SKM-1 (cell line): ENCODE results near the gene SLC41A3.
"Not testable (repeated sequence)": the region's sequence is repeated elsewhere in the genome, so short reads cannot be mapped to it uniquely, and the experiment has no call there.

Experiments
- DNase-seq: peaks from one replicate; lab custom pipeline; 2025; ENCODE audit not compliant: unreplicated experiment; lab: John Stamatoyannopoulos, UW

Gene SLC41A3

DNA sequence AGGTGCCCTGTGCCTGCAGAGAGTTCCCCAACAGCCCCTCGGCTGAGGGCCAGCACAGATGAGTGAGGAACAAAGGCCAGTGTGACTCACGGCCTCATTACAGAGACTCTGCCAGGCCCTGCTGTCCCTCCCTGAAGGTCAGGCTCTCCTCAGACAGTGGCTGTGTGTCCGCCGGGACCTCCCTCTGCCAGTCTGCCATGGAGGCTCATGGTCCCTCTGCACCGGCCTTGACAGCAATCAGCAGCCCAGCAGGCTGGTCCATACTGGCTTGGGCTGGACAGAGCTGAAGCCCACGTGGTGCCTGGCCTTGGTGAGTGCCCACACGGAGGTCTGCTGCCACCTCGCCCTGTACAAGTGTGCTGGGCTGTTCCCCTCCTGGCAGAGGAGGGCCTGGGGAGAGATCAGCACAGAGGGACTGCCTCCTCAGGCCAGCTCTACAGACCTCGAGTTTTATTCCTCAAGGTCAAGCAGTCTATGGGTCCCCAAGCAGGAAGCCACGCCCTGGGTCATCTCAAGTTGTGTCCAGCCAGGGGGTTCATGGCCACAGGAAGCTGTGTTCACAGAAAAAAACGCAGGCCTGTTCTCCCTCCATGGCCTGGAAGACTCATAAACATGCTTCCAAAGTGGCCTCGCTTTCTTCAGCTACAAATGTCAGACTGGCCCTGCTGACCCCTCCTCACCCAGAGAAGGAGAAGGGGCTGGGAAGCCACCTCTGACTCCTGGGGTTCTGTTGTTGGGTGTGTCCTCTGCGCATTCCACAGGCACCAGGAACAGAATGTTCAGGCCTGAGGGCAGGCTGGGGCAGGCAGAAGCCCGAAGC is 27.0 kb downstream of the SLC41A3 start:
- DNase-seq = no peak

DNA sequence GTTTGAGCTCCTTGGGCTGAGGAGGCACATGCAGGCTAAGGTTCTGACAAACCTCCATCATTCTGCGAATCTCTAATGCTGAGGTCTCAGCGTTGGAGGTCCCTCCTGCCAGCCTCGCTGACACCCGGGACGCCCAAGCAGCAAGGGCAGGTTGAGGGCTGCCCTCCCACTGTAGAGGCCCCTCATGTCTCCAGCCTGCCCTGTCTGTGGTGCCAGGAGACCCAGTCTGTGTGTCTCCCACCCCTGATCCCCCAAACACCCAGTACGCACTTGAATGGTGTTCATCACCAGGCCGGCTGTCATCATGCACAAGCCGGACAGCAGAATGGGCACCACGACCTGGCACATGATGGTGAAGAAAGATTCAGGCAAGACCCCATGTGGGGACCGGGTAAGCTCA is 27.8 kb downstream of the SLC41A3 start:
- no peak for DNase-seq

DNA sequence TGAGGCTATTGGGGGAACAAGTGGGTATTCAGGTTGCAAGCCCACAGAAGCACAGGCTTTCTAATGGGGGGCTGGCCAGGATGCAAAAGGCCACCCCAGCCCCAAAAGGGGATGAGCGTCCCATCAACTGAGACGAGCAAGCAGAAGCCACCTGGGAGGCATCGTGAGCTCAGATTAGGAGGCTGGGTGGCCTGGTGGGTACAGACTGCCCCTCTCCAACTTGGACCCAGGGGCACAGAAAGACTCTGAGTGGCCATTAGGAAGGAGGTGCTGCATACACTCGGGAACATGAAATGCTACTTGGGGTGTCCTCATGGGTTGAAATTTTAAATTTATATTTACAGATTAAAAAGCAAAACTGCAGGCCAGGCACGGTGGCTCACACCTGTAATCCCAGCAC is 29.1 kb downstream of the SLC41A3 start:
- no peak for DNase-seq

DNA sequence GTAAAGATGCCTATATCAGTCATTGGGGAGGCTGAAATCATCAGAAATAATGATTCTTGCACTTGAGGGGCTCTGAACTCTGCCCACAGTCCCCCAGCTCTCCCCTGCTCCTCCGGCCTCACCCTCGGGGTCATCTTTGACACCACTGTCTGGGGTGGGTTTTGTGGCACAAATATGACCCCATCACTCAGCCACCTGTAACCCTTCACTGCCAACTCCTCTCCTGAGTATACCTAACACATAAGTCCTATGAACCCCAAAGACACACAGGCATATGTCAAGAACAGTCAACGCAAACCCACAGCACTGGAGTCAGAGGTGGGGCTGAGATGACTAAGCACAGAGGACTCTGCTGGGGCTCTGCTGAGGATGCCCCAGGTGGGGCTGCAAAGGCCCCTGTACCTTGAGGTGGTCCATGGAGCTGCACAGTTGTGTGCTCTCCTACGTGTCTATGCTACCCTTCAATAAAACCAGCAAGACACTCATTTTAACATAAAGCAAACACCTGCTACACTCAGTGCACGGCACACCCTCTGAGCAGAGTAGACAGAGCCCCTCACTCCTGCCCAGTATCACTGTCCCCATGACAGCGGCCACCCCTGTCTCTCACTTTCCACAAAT is 29.9 kb downstream of the SLC41A3 start:
- DNase-seq = no peak

DNA sequence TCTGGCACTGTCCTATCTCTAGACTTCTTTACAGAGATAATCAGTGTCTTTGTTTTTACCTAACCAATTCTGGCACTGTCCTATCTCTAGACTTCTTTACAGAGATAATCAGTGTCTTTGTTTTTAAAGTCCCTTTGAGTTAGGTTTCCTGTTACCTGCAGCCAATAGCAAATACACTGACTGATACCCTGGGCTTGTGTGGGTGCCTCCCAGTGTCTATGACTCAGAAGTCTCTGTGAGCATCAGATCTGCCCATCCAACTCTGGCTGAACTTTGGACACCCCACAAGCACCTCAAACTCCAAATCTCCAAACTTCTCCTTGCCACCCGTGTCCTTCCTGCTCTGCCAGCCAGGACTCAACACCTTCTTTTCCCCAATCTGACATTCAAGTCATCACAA is 30.4 kb downstream of the SLC41A3 start:
- no peak for DNase-seq

DNA sequence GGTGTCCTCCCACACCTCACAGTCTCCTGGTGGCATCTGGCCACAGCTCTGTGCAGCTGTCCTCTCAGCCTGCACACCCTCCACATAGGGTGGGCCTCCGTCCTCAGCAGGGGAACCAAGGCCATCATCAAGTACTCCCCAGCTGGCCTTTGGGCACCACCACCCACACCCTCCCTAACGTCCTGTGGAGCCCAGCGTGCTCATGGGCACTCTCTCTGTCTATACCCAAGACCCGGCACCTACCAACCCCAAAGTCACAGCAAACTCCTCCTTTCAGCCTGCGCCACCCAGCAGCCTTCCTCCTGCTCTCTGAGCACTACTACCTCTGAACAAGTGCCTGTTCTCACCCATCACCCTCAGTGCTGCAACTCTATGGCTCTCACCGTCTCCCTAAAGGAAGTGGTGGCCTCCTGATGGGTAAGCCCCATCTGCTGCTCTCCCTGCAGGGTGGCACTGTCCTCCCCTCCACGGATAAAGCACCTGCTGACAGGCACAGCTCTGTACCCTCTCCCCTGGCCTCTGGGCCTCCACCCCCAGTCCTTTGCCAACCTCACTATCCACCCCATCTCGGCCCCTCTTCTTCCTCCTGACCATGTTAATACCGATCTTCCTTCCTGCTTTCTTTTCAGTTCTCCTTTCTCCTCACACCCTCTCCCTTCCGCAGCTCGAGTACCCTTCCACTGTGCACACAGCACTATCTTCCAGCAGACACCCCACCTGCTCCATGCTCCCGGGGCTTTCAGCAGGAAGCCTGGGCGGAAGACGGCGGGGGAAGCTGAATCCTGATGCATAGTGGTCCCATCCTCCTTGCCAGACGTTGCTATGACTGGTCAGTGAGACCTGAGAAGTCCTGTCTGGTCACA is 31.5 kb downstream of the SLC41A3 start:
- DNase-seq = no peak

DNA sequence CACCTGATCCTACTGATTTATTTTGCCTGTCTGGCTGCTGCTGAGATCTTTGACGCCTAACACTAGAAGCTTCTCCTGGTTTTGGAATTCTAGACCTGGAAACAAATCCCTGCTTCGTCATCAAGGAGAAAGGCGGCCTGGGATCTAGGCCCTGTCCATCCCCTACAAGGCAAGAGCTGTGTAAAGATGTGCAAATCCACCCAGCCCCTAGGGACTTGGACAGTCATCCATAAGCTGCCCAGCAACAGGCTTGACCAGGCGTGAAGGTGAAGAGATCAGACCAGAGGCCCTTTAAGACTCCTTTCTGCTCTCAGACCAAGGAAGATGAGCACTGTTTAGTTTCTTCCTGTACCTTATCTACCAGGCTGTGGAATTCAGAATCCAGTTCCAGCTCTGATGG is 32.2 kb downstream of the SLC41A3 start:
- no peak for DNase-seq

DNA sequence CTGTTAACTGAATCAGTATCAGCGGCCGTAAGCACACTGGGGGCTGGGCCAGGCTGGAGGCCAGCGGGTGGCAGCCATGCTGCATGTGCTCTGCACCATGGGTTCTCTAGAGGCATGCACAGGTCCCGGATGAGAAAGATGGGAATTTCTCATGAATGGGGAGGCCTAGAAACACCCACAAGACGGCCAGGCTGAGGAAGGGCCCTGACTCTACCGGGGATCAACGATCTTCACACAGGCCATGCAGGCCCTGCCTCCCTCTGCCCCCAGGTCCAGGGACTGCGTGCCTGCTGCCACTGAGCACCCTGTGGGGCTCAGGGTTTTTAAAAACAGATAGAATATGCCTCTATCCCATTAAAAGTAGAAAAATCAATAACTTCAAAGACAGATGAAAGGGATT is 32.7 kb downstream of the SLC41A3 start:
- no peak for DNase-seq

DNA sequence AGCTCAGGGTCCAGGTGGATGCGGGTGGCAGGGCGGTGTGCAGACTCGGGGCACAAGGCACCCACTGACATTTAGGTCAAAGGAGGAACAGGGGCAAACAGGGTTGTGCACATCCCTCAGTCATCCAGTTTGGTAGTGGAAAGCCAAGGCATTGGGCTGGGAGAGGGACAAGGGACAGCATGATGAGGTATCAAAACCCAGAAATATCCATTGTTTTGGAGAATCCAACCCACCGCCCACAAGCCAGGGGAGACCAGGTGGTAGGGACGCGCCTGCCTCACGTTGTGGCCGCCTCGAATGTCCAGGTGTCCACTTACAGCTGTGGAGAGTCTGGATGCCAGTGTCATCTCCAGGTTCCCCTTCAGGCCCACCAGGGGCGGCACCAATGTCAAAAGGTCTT is 33.3 kb downstream of the SLC41A3 start:
- DNase-seq = no peak

DNA sequence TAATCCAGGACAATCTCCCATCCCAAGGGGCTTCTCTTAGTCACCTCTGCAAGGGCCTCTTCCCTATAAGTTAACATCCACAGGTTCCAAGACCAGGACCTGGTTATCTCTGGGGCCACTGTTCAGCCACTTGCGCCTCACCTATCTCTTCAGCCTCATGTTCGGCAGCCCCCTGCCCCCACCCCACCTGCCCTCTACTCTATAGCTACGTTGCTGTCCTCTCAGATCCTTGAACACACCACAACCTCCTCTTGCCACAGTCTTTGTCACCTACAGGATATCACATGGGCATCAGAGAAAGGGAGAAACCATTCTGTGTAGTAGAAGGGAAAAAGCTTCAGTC is 33.9 kb downstream of the SLC41A3 start:
- no peak for DNase-seq

DNA sequence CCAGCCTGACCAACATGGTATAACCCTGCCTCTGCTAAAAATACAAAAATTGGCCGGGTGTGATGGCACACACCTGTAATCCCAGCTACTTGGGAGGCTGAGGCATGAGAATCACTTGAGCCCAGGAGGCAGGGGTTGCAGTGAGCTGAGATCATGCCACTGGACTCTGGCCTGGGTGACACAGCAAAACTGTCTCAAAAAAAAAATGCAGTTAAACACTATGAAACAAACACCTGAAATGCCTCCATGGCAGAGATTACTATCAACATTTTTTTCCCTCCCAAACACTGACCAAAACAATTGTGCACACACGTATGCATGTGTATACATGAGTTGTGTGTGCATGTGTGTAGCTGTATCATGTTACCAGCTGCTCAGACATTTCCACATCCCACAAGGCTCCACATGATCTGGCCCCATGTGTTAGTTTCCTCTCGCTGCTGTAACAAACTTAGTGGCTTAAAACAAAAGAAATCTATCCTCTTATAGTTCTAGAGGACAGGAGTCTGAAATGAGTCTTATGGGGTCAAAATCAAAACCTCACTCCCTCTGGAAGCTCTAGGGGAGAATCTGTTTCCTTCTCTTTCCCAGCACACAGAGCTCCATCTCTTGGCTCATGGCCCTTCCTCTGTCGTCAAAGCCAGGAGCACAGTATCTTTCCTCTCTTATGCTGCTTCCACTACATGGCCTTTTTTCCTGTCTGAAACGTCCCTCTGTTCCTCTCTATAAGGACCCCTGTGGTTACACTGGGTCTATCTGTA is 34.5 kb downstream of the SLC41A3 start:
- DNase-seq = no peak

DNA sequence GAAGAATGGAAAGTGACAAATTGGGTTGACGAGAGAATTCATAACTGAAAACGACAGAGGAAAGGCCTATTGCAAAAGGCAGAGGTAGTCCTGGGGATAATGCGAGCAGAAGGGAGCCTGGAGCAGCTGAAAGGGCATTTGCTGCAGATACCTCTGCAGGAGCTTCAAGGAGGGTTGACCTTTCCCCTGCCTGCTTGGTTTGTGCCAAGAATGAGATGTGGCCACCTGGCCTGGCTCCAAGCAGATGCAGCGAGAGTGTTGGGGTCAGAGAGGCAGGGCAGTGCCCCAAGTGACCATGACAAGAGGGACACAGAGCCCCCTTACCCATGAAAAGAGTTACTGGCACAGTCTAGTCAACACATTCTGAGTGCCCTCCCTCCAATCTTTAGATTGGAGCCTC is 43.5 kb downstream of the SLC41A3 start:
- DNase-seq = no peak

DNA sequence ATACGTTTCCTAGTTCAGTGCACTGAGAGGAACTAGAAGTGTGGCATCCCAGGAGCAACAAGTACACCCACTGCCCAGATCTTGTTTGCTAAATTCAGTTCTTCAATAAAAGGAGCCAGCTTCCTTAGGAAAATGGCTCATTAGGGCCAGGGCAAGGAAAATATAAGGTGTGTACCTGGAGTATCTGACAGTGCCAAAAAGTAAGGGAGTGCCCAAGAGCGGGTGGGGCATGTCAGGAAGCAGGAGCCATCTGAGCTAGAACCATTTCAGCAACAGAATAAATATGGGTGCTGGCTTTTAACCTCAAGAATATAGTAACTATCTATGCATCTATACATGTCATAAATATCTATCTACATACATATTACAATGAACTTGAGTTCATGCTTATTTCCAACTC is 44.1 kb downstream of the SLC41A3 start:
- DNase-seq = no peak

DNA sequence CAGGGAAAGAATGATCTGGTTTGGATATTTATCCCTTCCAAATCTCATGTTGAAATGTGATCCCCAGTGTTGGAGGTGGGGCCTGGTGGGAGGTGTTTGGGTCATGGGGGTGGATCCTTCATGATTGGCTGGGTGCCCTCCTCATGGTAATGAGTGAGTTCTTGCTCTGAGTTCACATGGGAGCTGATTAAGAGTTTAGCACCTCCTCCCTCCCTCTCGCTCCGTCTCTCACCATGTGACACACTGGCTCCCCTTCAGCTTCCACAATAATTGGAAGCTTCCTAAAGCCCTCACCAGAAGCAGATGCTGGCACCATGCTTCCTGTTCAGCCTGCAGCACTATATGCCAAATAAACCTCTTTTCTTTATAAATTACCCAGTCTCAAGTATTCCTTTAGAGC is 45.1 kb downstream of the SLC41A3 start:
- not testable (repeated sequence) for DNase-seq

DNA sequence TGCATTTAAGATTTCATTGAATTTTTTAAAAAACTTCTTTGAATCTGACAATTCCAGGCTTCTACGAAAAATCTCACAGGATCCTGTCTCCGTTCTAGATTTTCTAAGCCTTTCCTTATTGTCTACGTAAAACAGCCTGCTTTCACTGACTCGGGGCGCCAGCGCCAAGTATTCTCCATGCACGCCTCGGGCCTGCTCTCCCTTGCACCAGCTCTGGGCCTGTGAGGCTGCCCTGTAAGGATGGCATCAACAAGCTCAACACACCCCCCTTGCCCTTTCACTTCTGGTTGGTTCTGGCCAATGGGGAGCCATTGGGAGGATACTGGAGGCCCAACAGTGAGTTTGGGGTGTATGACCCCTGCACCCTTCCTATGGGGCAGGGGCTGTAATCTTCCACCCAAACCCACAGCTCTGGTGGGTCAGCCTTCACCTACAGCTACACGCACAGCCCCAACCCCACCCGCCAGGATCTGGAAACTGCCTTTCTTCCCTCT is 47.8 kb downstream of the SLC41A3 start:
- DNase-seq = no peak

DNA sequence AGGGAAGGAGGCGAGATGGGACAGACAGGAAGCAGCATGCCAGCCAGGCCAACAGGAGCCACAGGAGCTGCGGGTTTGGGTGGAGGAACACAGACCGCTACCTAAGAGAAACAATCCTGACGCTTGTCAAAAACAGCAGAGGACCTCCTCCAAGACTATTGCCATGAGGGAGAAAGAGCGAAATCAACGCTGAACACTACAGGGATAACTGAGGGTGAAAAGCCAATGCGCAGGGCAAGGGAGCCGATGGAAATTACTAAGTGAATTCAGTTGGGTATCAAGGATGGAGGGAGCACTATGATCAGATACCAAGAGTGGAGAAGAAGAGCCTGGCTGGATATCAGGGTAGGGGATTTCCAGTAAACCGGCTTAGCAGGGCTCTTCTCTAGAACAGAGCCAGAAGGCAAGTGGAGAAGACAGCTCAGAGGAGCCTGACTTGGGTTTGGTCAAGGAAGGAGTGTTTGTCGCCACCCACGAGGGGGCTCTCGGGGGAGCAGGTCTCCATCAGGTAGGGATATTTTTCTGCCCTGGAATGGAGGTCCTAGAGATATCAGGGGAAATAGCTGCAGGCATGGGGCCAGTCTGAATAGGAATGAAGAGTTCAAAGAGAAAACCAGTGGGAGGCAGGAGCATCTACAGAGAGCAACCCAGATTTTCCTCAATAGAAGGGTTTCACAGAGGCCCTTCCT is 48.4 kb downstream of the SLC41A3 start:
- DNase-seq = no peak

DNA sequence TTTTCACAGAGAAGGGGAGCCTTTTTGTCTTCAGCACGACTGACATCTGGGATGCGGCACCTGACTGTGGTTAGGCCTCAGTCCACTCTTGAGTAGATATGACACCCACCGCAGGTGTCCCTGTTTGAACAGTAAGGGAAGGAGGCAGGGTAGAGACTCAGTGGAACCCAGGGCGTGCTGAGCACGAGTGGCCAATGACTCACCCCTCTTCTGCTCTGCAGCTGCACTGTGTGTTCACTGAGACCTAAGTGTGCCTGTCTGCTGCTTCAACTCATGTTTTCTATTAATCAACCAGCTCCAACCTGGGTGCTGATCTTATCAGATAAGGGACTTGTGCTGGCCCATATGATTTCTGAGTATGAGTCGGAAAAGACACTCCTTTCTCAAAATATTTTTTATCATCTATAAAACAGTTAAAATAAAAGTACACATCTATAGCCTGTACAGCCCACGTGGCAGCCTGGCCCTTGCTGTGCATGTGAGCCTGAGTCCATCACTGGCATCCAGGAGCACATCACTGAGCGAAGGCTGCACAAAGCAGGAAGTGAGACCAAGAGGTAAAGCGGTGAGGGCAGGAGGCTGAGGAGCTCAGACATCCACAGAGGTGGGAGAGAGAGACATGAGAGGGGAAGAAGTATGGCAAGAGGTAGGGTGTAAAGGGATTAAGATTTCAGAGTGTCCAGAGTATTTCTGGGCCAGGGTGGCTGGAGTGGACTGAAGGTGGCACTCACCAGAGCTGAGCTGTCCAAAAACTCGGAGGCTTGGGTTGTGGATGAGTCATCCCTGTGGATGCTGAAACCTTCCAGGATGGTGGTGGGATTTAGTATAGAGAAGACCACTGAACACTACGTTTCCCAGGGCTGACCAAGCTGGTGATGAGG is 49.2 kb downstream of the SLC41A3 start:
- no peak for DNase-seq

DNA sequence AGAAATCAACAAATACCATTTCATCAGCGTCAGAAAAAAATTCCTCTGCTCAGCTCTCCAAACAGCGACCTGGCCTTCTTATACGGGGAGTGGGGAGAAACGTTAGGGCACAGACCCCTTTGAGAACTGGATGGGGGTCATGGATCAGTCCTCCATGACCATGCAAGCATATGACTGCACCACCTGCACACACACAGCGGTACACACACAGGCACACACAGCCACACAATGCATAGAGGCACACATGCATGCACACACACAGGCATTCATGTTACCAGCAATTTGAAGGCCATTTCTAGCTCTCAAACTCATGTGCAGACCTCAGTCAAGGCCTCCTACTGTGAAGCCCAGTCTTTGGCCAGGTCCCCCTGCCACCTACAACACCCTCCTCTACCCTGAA is 50.2 kb downstream of the SLC41A3 start:
- DNase-seq = no peak

DNA sequence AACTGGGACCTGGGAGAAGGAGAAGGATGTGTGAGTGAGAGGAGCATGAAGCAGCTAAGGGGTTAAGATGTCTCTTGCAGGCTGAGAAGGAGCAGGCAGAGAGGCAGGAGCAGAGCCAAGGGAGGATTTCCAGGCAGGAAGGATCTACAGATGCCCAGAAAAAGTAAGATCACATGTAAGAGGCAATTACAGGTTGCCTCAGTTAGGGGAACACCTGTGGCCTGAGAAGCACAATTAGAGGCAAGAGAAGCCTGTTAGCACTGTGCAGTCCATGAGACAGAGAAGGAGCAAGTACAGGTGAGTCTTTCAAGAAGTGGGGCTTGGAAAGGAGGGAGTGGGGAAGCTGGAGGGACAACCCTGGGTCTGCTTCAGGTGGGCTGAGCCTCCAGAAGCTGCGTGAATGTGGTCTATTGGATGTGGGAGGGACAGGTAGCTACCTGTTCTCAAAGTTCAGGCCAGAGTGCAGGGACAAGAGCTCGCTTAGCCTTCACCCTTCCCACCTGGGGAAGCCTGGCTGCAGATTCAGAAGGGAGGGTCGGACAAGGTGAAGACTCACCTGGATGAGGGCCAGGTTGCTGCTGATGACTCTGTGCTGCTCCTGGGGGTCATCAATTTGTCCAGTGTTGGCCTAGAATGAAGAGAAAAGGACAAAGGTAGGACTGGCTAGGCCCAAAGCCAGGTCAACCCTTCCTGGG is 50.7 kb downstream of the SLC41A3 start:
- no peak for DNase-seq
